ENCODE measurements around the gene EFEMP2.
A peak's percentile ranks its signal among the peaks of the same experiment; 100 is the strongest.
"Not testable (repeated sequence)": the region's sequence is repeated elsewhere in the genome, so short reads cannot be mapped to it uniquely, and the experiment has no call there.

The EFEMP2 gene

GRCh38 chr11:65900125-65900898 lies 27.7 kb upstream of the EFEMP2 start, which contains the start of gene FOSL1:
TSS of gene FOSL1 (minus strand) at chr11:65900388. CDS start at chr11:65900339, 49 bp downstream.
- peak; percentile 65 to 72 for DNase-seq

DNA sequence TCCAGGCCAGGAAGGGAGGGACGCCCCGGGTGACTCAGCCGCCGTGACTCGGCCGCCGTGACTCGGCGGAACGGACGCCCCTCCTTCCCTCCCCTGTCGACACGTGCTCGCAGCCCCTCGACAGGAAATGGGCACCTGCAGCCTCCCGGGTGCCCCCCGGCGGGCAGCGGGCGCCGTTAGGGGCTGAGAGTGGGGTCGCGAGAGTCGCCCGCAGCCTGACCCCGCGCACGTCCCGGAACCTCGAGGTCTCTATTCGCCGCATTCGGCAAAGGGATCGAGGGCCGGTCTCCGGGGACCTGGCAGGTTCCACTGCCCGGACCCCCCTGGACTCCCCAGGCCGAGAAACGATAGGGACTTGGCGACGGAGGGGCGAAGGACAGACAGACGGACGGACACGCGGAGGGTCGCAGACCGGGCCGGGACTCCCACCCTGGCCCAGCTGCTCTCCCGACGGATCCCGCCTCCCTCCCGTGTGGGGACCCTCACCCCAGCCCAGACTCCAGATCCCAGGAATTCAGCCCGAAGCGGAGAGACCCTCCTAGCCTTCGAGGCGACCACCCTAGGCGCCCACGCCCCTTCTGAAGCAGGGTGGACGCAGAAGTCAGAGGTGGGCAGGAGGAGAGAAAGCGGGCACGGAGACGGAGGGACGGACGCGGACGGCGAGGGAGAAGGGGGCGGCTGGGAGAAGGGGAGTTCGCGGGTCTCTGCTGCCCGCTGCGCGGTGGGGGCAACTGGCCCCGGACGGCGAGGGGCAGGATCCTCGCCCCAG lies 26.9 kb upstream of the EFEMP2 start:
- DNase-seq: peak; percentile 8 to 12

GRCh38 chr11:65898656-65899355 lies 26.2 kb upstream of the EFEMP2 start:
- no peak for DNase-seq

DNA sequence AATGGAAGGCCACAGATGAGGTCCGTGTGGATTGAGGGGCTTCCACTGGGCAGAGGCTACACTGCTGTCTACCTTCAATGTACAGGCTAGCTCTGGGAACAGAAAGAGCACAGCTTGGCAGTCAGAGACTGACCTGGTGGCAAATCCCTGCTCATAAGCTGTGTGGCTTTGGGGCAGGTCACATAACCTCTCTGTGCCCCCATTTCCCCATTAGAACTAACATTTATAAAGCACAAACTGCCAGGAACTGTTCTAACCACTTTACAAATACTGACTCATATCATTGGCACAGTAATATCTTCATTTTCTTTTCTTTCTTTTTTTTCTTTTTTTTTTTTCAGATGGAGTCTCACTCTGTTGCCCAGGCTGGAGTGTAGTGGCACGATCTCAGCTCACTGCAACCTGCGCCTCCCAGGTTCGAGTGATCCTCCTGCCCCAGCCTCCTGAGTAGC lies 24.4 kb upstream of the EFEMP2 start:
- no peak for DNase-seq

GRCh38 chr11:65896034-65896999 lies 23.7 kb upstream of the EFEMP2 start:
- no peak for DNase-seq

GRCh38 chr11:65895482-65895981 lies 22.9 kb upstream of the EFEMP2 start:
- DNase-seq: no peak

GRCh38 chr11:65894034-65894591 lies 21.5 kb upstream of the EFEMP2 start:
- peak; percentile 45 to 46 for DNase-seq

- DNase-seq: no peak
Observed at GRCh38 chr11:65892661-65893317, 20.2 kb upstream of the EFEMP2 start.

GRCh38 chr11:65892137-65892540 lies 19.5 kb upstream of the EFEMP2 start:
- DNase-seq: not testable (repeated sequence)

DNA sequence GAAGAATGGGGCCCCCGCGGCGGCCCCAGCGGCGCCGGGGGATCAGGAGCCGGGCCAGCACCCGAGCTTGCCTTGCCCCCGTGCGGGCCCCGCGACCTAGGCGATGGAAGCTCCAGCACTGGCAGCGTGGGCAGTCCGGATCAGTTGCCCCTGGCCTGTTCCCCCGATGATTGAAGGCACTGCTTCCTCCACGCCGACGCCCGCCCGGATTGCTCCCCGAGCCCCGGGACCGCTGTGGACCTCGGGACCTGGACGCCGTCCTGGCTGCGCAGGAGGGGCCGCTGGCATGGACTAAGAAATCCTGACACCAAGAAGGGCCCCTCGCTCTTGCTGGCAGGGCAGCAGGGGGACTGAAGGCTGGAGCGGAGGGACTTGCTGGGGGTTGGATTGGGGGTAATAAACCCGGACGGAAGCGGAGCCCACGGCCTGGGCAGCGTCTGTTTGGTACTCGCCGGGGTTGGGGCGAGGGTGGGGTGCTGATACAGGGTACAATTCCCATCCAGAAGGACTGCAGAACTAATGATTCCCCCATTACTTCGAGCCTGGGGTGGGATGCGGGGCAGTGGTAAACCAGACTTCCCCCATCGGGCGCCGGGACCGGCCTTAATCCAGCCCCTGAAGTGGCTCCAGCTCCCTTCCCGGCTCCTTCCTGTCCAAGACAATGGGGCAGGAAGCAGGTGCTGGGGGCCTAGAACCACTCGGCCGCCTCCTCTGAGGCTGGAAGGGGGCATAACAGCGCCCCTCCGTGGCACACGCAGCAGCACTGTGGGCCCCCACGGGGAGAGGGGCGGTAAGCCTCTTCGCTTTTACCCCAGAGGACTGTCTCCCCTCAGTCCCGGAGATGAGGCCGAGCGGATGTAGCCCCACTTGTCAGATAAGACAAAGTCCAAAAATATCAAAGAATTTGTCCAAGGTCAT lies 18.9 kb upstream of the EFEMP2 start:
- peak; percentile 55 to 59 for DNase-seq

DNA sequence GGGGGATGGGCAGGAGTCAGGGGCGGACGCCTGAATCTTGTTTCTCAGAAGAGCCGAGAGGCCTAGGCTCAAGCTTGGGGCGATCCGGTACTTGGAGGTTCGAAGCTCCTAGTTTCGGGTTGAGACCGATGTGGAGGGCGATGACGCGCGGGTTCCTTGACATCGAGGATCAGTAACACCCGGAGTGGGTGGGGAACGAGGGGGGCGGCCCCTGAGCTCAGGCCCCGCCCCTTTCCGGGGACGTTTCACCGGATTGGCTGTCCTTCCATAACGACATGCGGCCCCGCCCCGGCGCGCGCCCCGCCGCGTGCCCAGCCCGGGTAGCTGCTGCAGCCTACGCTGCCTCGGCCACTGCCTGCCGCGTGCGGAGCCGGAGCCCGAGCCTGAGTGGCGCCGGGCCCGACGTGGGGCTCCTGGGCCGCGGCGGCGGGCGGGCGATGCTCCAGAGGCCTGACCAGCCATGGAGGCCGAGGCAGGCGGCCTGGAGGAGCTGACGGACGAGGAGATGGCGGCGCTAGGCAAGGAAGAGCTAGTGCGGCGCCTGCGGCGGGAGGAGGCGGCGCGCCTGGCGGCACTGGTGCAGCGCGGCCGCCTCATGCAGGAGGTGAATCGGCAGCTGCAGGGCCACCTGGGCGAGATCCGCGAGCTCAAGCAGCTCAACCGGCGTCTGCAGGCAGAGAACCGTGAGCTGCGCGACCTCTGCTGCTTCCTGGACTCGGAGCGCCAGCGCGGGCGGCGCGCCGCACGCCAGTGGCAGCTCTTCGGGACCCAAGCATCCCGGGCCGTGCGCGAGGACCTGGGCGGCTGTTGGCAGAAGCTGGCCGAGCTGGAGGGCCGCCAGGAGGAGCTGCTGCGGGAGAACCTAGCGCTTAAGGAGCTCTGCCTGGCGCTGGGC lies 18.0 kb upstream of the EFEMP2 start, which contains the start of gene CCDC85B:
Gene CCDC85B, plus strand, starts transcription at position 350 of the 895 bp plus-strand sequence. Its CDS starts 111 bp downstream, at position 461.
- peak; percentile 89 to 90 for DNase-seq

DNA sequence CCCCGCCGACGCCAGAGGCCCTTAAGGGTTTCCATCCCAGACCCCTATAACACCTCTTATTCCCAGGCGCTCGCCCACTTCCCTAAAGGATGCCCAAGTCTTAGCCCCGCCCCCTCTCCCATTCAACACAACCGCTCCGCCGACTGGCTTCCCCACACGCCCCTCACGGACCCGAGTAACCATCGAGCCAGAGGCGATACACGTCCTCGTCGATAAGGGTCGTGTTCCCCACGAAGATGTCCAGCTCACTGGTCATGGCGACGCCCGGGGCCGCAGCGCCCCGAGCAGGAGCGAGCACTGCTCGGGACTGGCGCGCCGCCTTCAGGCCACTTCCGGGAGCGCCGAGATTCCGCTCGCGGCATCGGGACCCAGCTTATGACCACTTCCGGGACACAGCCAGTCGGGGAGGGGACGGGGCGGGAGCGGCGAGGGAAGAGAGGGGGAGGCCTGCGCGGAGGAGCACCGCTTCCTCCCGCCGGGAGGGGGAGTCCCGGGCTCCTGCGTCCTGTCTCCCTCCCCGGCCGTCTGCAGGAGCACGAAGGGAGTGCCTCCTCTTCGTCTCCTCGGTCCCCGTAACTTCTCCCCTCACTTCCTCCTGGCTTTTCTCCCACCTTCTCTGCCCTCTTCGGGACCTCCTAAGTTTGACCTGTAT lies 15.7 kb upstream of the EFEMP2 start, which contains the start of gene FIBP:
Gene FIBP, minus strand, starts transcription at position 309 of the 652 bp plus-strand sequence. Its CDS starts 53 bp downstream, at position 256.
- DNase-seq: peak; percentile 90 to 95

DNA sequence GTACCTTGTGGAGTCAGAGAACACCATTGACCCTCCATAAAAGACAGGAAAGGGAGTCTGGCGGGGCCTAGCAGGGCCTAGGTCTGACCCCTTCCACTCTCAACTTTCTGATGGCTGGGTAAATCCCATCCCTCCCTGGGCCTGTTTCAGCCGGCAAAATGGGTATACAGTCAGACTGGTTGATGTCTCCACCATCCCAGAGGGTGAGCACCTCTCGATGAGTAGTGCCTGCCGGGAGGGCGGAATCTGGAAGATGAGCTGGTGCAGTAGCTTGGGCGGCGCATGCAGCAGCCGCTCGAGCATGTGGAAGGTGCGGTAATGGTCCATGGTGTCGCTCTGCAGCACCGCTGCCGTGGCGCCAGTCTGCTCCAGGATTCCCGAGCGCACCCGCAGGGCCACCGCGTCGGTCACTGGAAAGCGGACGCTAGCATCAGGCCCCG lies 15.1 kb upstream of the EFEMP2 start:
- no peak for DNase-seq

DNA sequence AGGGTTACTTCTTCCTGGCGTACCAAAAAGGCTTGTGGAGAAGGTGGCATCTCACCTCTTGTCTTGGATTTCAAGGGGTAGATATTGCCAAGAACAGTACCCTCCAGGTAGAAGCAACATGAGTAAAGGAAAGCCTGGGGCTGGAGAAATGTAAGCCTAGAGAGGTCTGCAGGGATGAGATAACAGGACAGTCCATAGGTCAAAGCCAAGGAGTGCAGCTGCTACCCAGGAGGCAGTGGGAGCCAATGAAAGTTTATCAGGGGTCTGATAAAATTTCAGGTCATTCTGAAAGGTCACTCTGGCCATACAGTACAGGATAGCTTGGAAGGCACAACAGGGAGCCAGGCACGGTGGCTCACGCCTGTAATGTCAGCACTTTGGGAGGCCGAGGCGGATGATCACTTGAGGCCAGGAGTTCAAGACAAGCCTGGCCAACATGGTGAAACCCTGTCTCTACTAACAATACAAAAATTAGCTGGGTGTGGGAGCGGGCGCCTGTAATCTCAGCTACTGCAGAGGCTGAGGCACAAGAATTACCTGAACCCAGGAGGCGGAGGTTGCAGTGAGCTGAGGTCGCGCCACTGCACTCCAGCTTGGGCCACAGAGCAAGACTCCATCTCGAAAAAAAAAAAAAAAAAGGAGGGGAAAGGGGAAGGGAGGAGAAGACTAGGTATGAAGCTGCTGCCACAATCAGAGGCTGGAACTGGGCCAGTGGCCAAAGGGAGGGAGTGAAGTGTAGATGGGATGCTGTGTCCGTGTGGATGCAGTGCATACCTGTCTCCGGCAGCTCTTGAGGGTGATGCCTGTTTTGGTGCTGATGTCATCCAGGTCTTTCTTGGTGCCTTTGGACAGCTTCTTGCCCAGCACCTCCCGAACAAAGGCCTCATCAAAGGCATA lies 14.5 kb upstream of the EFEMP2 start:
- DNase-seq: no peak

- no peak for DNase-seq
Observed at GRCh38 chr11:65885808-65886536, 13.4 kb upstream of the EFEMP2 start.

GRCh38 chr11:65885231-65885630 lies 12.6 kb upstream of the EFEMP2 start:
- no peak for DNase-seq
